ENCODE results near the gene PGBD1.

Gene PGBD1

DNA sequence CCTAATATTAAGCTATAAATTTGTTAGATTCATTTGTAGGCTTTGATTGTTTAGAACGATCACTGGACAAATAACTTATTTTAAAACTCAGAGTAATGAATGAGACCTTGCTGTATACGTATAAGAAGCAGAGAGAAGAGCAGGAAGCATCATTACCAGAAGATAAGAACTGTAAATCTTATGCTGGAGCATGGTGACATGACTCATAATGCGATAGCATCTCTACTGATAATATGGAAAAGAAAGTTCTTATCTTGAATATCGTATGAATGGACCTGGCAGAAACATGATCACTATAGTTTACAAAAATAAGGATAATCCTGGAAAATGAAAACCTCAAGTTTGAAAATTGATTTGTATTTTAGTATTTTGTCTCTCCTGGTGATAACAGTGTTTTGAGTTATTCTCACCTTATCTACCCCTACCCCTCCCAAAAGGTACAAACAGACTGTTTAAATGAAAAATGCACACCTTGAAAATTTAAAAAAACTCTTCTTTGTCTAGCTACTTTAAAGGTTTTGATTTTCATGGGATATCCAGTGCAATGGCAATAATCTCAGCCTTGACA, 16.5 kb upstream of the PGBD1 start:
- Histone ChIP-seq H3K9me3 (ENCODE audit: low read length) (no peaks in the 10 kb centered on the region), H3K4me3 (ENCODE audit: low read depth, low read length, poor library complexity, severe bottlenecking) (no peak overlapping the region), H3K36me3 (ENCODE audit: insufficient read depth, low read length) (no peaks in the 10 kb centered on the region), H3K27me3 (ENCODE audit: insufficient read depth, low read length) (no peaks in the 10 kb centered on the region), H3K79me2 (ENCODE audit: insufficient read depth, low read length) (0 out of 2 replicates have a peak, but pooled peaks cover 5% of the 10 kb centered on the region), H3K9ac (ENCODE audit: low read length) (no peak overlapping the region), H3F3A (ENCODE audit: insufficient read depth, low read length) (no peaks in the 10 kb centered on the region), H2AFZ (ENCODE audit: low read length) (no peak overlapping the region), H4K20me1 (ENCODE audit: insufficient read depth, low read length) (no peaks in the 10 kb centered on the region), H3K4me1 (ENCODE audit: insufficient read depth, low read length, severe bottlenecking) (peaks cover 26% of the 10 kb centered on the region), H3K4me2 (ENCODE audit: low read length) (no peak overlapping the region), H3K9me2 (ENCODE audit: low read depth, low read length) (no peaks in the 10 kb centered on the region), H3K27ac (ENCODE audit: low read depth, low read length, poor library complexity, severe bottlenecking) (no peak overlapping the region)
- TF ChIP-seq EZH2 (IDR thresholded peaks at IDR 0.05; ENCODE audit: borderline replicate concordance, low read length) = no peak
- TF ChIP-seq, protein P1, sequence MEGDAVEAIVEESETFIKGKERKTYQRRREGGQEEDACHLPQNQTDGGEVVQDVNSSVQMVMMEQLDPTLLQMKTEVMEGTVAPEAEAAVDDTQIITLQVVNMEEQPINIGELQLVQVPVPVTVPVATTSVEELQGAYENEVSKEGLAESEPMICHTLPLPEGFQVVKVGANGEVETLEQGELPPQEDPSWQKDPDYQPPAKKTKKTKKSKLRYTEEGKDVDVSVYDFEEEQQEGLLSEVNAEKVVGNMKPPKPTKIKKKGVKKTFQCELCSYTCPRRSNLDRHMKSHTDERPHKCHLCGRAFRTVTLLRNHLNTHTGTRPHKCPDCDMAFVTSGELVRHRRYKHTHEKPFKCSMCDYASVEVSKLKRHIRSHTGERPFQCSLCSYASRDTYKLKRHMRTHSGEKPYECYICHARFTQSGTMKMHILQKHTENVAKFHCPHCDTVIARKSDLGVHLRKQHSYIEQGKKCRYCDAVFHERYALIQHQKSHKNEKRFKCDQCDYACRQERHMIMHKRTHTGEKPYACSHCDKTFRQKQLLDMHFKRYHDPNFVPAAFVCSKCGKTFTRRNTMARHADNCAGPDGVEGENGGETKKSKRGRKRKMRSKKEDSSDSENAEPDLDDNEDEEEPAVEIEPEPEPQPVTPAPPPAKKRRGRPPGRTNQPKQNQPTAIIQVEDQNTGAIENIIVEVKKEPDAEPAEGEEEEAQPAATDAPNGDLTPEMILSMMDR (IDR thresholded peaks at IDR 0.05; ENCODE audit: low read length) = no peak

DNA sequence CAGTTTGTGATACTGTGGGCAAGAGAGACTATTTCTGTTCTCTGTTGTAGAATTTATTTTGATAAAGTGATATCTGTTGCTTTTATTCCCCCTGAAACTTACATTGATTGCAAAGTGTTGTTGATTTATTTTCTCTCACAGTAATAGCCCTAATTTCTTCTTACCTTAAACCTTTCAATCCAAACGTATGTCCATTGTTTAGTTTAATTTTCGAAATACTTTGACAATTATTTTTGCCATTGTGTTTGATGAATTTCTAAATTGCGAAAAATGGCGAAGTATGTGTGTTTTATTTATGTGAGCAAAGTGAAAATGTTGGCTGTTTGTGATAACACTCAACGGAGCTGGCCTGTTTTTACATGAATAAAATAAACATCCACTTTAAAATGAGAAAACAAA, 14.8 kb upstream of the PGBD1 start:
- no peaks in the 10 kb centered on the region for H3K27me3 ChIP-seq (ENCODE audit: insufficient read depth, low read length)
- peak overlapping the region; percentile 75 for H3K4me3 ChIP-seq (ENCODE audit: low read depth, low read length, poor library complexity, severe bottlenecking)
- no peaks in the 10 kb centered on the region for H3F3A ChIP-seq (ENCODE audit: insufficient read depth, low read length)
- peak overlapping the region; percentile 23 for H3K27ac ChIP-seq (ENCODE audit: low read depth, low read length, poor library complexity, severe bottlenecking)
- no peaks in the 10 kb centered on the region for H3K9me3 ChIP-seq (ENCODE audit: low read length)
- H3K4me2 ChIP-seq (ENCODE audit: low read length) = peak overlapping the region; percentile 83
- H3K9ac ChIP-seq (ENCODE audit: low read length) = peak overlapping the region; percentile 72
- 0 out of 2 replicates have a peak, but pooled peaks cover 5% of the 10 kb centered on the region for H3K79me2 ChIP-seq (ENCODE audit: insufficient read depth, low read length)
- H2AFZ ChIP-seq (ENCODE audit: low read length) = peak overlapping the region; percentile 97; the same call in 1 of the 2 replicates
- H3K4me1 ChIP-seq (ENCODE audit: insufficient read depth, low read length, severe bottlenecking) = peaks cover 26% of the 10 kb centered on the region
- TF ChIP-seq, protein P1 (IDR thresholded peaks at IDR 0.05; ENCODE audit: low read length) = no peak
- no peaks in the 10 kb centered on the region for H3K9me2 ChIP-seq (ENCODE audit: low read depth, low read length)
- no peaks in the 10 kb centered on the region for H4K20me1 ChIP-seq (ENCODE audit: insufficient read depth, low read length)
- no peaks in the 10 kb centered on the region for H3K36me3 ChIP-seq (ENCODE audit: insufficient read depth, low read length)

DNA sequence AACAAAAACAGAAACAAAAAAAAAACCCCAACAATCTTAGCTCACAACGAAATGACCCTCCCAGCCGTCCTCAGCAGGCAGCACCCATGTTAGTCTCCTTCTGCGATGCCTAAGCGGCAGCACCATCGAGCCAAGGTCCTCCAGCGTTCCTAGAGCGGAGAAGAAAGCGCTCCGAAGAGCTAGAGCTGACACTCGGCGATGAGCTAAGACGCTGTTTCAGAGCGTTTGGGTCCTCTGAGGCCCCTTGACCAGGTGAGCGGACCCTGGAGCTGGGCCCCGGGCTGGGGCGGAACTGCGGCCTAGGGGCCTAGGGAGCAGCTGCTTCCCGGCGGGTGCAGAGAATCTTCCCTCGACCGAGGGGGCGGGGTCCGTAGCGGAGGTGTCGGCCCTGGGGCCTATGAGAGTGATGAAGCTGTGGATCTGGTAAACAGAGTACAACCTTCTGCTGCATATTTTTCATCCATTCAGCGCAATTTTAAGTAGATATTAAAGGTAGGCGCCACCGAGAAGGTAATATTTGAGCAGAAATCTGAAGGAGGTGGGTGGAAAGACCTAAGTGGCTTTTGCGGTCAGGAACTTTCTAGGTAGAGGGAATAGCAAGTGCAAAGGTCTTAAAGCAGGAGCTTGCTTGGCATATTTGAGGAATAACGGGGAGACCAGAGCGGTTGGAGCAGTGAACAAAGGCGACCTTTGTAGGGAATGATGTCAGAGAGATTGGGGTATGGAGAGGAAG, 14.2 kb upstream of the PGBD1 start, which contains the start of gene ZSCAN26:
TSS of gene ZSCAN26 (plus strand) at position 182 of the 733 bp plus-strand sequence. CDS start 4,777 bp downstream, outside the sequence.
- peak within 1 kb of the TSS; percentile 75 for H3K4me3 ChIP-seq (ENCODE audit: low read depth, low read length, poor library complexity, severe bottlenecking)
- peaks cover 26% of the 10 kb centered on the region for H3K4me1 ChIP-seq (ENCODE audit: insufficient read depth, low read length, severe bottlenecking)
- no peaks in the 10 kb centered on the region for H3K9me2 ChIP-seq (ENCODE audit: low read depth, low read length)
- no peaks in the 10 kb centered on the region for H3F3A ChIP-seq (ENCODE audit: insufficient read depth, low read length)
- 0 out of 2 replicates have a peak, but pooled peaks cover 5% of the 10 kb centered on the region for H3K79me2 ChIP-seq (ENCODE audit: insufficient read depth, low read length)
- H3K27me3 ChIP-seq (ENCODE audit: insufficient read depth, low read length) = no peaks in the 10 kb centered on the region
- no peaks in the 10 kb centered on the region for H4K20me1 ChIP-seq (ENCODE audit: insufficient read depth, low read length)
- peak within 1 kb of the TSS; percentile 97 for H2AFZ ChIP-seq (ENCODE audit: low read length)
- peak within 1 kb of the TSS; percentile 83 for H3K4me2 ChIP-seq (ENCODE audit: low read length)
- peaks cover 3% of the 10 kb centered on the region; the same call in 1 of the 2 replicates for H3K36me3 ChIP-seq (ENCODE audit: insufficient read depth, low read length)
- TF ChIP-seq EZH2 (IDR thresholded peaks at IDR 0.05; ENCODE audit: borderline replicate concordance, low read length) = no peak
- TF ChIP-seq, protein P1 (IDR thresholded peaks at IDR 0.05; ENCODE audit: low read length) = no peak
- peak within 1 kb of the TSS; percentile 23 for H3K27ac ChIP-seq (ENCODE audit: low read depth, low read length, poor library complexity, severe bottlenecking)
- H3K9ac ChIP-seq (ENCODE audit: low read length) = peak within 1 kb of the TSS; percentile 72
- H3K9me3 ChIP-seq (ENCODE audit: low read length) = no peaks in the 10 kb centered on the region

All from OCI-LY1 (cell line).